Uterus (tissue), 4 donors: ENCODE measurements around the gene PTPN6. TPM values are rescaled to one million over a fixed set of nuclear protein-coding genes. Genes with fewer than 3 reads are reported as not detected.

ENCODE experiments used
- DNase-seq, 2 donors: peaks; one replicate each; pipeline ENCODE4 v3.0.0-alpha.2; 2019 to 2020
- H3K27ac ChIP-seq, 2 donors: fragments of 200-600 bp; sonication (generic); 1 replicate in 1 of 2; 2 replicates in 1 of 2; pipeline ENCODE4 v1.5.1; 2016 to 2018
- H3K27me3 ChIP-seq, 2 donors: fragments of 200-600 bp; sonication (generic); one replicate each; pipeline ENCODE4 v1.5.1; 2018 to 2019; ENCODE audit warnings: control low read depth in 1 of 2
- H3K36me3 ChIP-seq, 2 donors: fragments of 200-600 bp; sonication (generic); one replicate each; pipeline ENCODE4 v1.5.1; 2019; ENCODE audit warnings: control low read depth in 1 of 2
- H3K4me1 ChIP-seq, 2 donors: fragments of 200-600 bp; sonication (generic); one replicate each; pipeline ENCODE4 v1.5.1; 2018 to 2019; ENCODE audit warnings: control low read depth in 1 of 2
- H3K4me3 ChIP-seq, 2 donors: fragments of 200-600 bp; sonication (generic); 1 replicate in 1 of 2; 2 replicates in 1 of 2; pipeline ENCODE4 v1.5.1; 2018 to 2019; ENCODE audit warnings: mild to moderate bottlenecking in 1 of 2
- H3K9me3 ChIP-seq, 2 donors: fragments of 200-600 bp; sonication (generic); one replicate each; pipeline ENCODE4 v1.5.1; 2019; ENCODE audit warnings: control low read depth in 1 of 2
- CTCF ChIP-seq, 4 experiments: fragments of 200-600 bp in 2 of 4; fragments of 450-650 bp in 2 of 4; sonication (generic) in 2 of 4; IDR thresholded peaks; one replicate each; pipeline ENCODE4 v1.5.1; 2016 to 2019; ENCODE audit warnings: antibody characterized with exemption in 4 of 4, mild to moderate bottlenecking in 2 of 4, moderate library complexity in 1 of 4
- POLR2A ChIP-seq, 2 donors: fragments of 450-650 bp; IDR thresholded peaks; one replicate each; pipeline ENCODE4 v1.6.1; 2016; ENCODE audit warnings: antibody characterized with exemption in 2 of 2, mild to moderate bottlenecking in 1 of 2, moderate library complexity in 1 of 2
- intact Hi-C: fragments of 100-400 bp; cut with DNase I; formaldehyde crosslinking; loops from one replicate; pipeline ENCODE4 v1.15.1; 2023; ENCODE audit warnings: low total_unique reads
- total RNA-seq, 4 donors: library from RNA; depleted of rRNA in 3 of 4; stranded (reverse); fragments of >200 nt in 3 of 4; gene quantifications; one replicate each; pipeline versions ENCODE4 v1.1.0 to v1.2.4, GENCODE V29; 2014 to 2023
- donor health status: DM: yes; HTN: yes; CAD: no.

PTPN6 gene
- total RNA-seq, 4 donors from 2014 or later = 0.59 to 19.8 (median 5.9) TPM

GRCh38 chr12:6938353-6939190, 12.6 kb upstream of the PTPN6 start:
- Histone ChIP-seq H3K4me3 (peak overlapping the region; percentile 64 to 66), H3K9me3 (no peaks in the 10 kb centered on the region), H3K36me3 (no peaks in the 10 kb centered on the region), H3K27me3 (no peaks in the 10 kb centered on the region), H3K27ac (peak overlapping the region; percentile 93 to 97), H3K4me1 (peaks cover 7 to 24% of the 10 kb centered on the region in 2 donors)
- intact Hi-C loops = no loop called here
- TF ChIP-seq CTCF (IDR thresholded peaks at IDR 0.05) (no peak), POLR2A (IDR thresholded peaks at IDR 0.05) (peak in 1 of 2 donors; percentile 9)
- DNase-seq = peak; percentile 54 to 57

- H3K36me3 ChIP-seq = no peaks in the 10 kb centered on the region
Observed at GRCh38 chr12:6939191-6939540, 12.0 kb upstream of the PTPN6 start.

GRCh38 chr12:6941267-6941666, 9.9 kb upstream of the PTPN6 start:
- Histone ChIP-seq H3K4me1 (peaks cover 9 to 15% of the 10 kb centered on the region in 2 donors), H3K27ac (peak overlapping the region in 1 of 2 donors; percentile 94), H3K36me3 (no peaks in the 10 kb centered on the region), H3K4me3 (no peak overlapping the region), H3K9me3 (no peaks in the 10 kb centered on the region), H3K27me3 (no peaks in the 10 kb centered on the region)
- intact Hi-C loops = loop anchor here (10.0 kb wide), 1 partner anchor 174 kb away; no protein-coding TSS in a partner anchor
- TF ChIP-seq CTCF (IDR thresholded peaks at IDR 0.05) = no peak
- no peak for TF ChIP-seq POLR2A (IDR thresholded peaks at IDR 0.05)
- DNase-seq = no peak

More at GRCh38 chr12:6939191-6939540, 12.0 kb upstream of the PTPN6 start:
- Histone ChIP-seq H3K4me3 (no peak overlapping the region), H3K4me1 (peaks cover 5 to 18% of the 10 kb centered on the region in 2 donors), H3K9me3 (no peaks in the 10 kb centered on the region), H3K27ac (peak overlapping the region in 1 of 2 donors; percentile 97), H3K27me3 (no peaks in the 10 kb centered on the region)
- TF ChIP-seq CTCF (IDR thresholded peaks at IDR 0.05) (no peak), POLR2A (IDR thresholded peaks at IDR 0.05) (no peak)
- no peak for DNase-seq
- intact Hi-C loops = no loop called here

GRCh38 chr12:6941782-6942181, 9.4 kb upstream of the PTPN6 start:
- TF ChIP-seq CTCF (IDR thresholded peaks at IDR 0.05) (no peak), POLR2A (IDR thresholded peaks at IDR 0.05) (no peak)
- peak overlapping the region in 1 of 2 donors; percentile 94 for H3K27ac ChIP-seq
- DNase-seq = peak in 1 of 2 donors; percentile 55
- no peak overlapping the region for H3K4me3 ChIP-seq
- no peaks in the 10 kb centered on the region for H3K9me3 ChIP-seq
- no peaks in the 10 kb centered on the region for H3K36me3 ChIP-seq
- H3K27me3 ChIP-seq = no peaks in the 10 kb centered on the region
- intact Hi-C loops = loop anchor here (10.0 kb wide), 1 partner anchor 173 kb away; no protein-coding TSS in a partner anchor
- peaks cover 9 to 15% of the 10 kb centered on the region in 2 donors for H3K4me1 ChIP-seq

- H3K4me1 ChIP-seq = peaks cover 9 to 15% of the 10 kb centered on the region in 2 donors
- peak overlapping the region; percentile 93 to 94 for H3K27ac ChIP-seq
- H3K4me3 ChIP-seq = no peak overlapping the region
- TF ChIP-seq POLR2A (IDR thresholded peaks at IDR 0.05) (no peak), CTCF (IDR thresholded peaks at IDR 0.05) (no peak)
- H3K36me3 ChIP-seq = no peaks in the 10 kb centered on the region
- DNase-seq = peak in 1 of 2 donors; percentile 45
- no peaks in the 10 kb centered on the region for H3K9me3 ChIP-seq
- intact Hi-C loops = loop anchor here (10.0 kb wide), 1 partner anchor 173 kb away; no protein-coding TSS in a partner anchor
- H3K27me3 ChIP-seq = no peaks in the 10 kb centered on the region
Observed at GRCh38 chr12:6942331-6942665, 8.9 kb upstream of the PTPN6 start.
